SH-SY5Y (cell line): Measurements from ENCODE around the gene MOV10L1.

Experiments
- GATA2 ChIP-seq: IDR thresholded peaks from 2 replicates; pipeline ENCODE4 v1.6.1; 2011; ENCODE audit warnings: mild to moderate bottlenecking, low read depth, low read length
- GATA3 ChIP-seq: IDR thresholded peaks from 2 replicates; pipeline ENCODE4 v1.6.1; 2011; ENCODE audit warnings: low read depth, mild to moderate bottlenecking, low read length, moderate library complexity

- TF ChIP-seq GATA3 = no peak
- TF ChIP-seq GATA2 = no peak
These were observed 25.4 kb upstream of the MOV10L1 start for GRCh38 chr22:50064453-50064852.
